ENCODE data around the gene SH2B3.

SH2B3 gene

DNA sequence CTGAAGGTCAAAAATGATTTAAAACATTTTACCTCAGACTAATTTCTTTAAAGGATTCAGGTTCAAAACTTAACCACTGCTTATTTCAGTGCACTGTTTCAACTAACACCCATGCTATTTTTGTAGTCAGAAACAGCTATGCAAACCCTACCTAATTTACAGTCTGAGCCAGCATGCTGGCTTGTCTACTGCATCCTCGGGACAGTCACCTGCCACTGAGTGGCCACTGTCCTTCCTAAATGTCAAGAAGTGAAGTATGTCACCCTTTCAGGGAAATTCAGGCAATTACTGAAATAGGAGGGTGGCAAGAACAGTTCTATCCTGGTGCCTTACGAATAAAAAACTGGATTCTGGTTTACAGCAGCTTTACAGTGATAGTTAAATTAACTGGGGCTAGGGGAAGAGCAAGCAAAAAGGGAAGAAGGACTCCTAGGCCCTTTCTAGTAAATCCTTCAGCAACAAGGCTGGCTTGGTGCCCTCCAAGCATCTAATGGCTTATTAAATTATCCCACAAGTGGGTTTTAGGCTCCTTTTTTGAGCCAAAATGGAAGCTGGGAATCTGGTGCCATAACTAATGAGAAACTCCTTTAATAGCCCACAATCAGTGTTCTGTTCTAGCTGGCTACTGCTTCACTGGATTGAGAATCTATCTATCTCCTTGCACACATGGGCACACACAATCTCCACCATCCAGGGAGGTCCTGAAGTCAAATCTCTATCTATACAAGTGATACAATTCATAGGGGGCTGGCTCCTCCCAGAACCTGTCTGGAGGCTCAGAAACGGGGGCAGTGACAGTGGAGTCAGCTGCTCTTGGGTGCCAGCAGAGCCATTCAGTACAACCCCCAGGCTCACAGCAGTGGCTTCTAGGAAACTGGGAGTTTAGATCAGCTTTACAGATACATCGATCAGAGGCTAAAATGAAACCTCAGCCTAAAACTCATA is 43.4 kb downstream of the SH2B3 start:
- no peak overlapping the region for H3K9ac ChIP-seq
- no peak overlapping the region for H3K4me3 ChIP-seq (IDR thresholded peaks at IDR 0.05; ENCODE audit: insufficient read depth, low read depth, low read length)
- 0 out of 2 replicates have a peak, but pooled peaks cover 3% of the 10 kb centered on the region for H4K20me1 ChIP-seq (ENCODE audit: insufficient read depth)
- no peak overlapping the region for H2AFZ ChIP-seq (ENCODE audit: low read depth)
- peaks cover 42% of the 10 kb centered on the region for H3K4me1 ChIP-seq (ENCODE audit: low read depth, poor library complexity, severe bottlenecking)
- no peaks in the 10 kb centered on the region for H3K36me3 ChIP-seq (ENCODE audit: insufficient read depth)
- TF ChIP-seq, protein P1, sequence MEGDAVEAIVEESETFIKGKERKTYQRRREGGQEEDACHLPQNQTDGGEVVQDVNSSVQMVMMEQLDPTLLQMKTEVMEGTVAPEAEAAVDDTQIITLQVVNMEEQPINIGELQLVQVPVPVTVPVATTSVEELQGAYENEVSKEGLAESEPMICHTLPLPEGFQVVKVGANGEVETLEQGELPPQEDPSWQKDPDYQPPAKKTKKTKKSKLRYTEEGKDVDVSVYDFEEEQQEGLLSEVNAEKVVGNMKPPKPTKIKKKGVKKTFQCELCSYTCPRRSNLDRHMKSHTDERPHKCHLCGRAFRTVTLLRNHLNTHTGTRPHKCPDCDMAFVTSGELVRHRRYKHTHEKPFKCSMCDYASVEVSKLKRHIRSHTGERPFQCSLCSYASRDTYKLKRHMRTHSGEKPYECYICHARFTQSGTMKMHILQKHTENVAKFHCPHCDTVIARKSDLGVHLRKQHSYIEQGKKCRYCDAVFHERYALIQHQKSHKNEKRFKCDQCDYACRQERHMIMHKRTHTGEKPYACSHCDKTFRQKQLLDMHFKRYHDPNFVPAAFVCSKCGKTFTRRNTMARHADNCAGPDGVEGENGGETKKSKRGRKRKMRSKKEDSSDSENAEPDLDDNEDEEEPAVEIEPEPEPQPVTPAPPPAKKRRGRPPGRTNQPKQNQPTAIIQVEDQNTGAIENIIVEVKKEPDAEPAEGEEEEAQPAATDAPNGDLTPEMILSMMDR (conservative IDR thresholded peaks at IDR 0.05; ENCODE audit: low read depth, low read length), result no peak
- H3K79me2 ChIP-seq (ENCODE audit: insufficient read depth, low read depth), result no peaks in the 10 kb centered on the region
- H3K27ac ChIP-seq, result no peak overlapping the region
- no peaks in the 10 kb centered on the region for H3K27me3 ChIP-seq (ENCODE audit: insufficient read depth, low read depth)
- H3K4me2 ChIP-seq, result no peak overlapping the region

DNA sequence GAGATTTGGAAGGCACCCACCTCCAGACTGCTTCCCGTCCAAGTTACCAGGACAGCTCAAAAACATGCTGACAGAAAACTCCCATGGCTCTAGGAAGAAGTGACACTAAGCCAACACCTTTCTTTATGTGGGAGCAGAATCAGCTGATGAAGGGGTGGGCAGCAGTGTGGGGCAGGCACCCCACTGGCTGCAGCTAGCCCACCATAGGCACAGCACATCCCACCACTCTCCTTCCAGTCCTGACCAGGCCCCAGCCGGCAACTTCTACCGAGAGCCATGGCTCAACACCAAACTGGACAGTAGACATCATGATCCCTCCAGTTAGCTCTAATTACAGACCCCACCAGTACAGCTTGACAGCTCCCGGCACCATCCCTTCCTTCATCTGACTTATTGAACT is 45.0 kb downstream of the SH2B3 start:
- H3K36me3 ChIP-seq (ENCODE audit: insufficient read depth), result no peaks in the 10 kb centered on the region
- TF ChIP-seq, protein P1 (conservative IDR thresholded peaks at IDR 0.05; ENCODE audit: low read depth, low read length), result no peak
- H4K20me1 ChIP-seq (ENCODE audit: insufficient read depth), result 0 out of 2 replicates have a peak, but pooled peaks cover 3% of the 10 kb centered on the region
- H3K4me3 ChIP-seq (IDR thresholded peaks at IDR 0.05; ENCODE audit: insufficient read depth, low read depth, low read length), result no peak overlapping the region
- H3K79me2 ChIP-seq (ENCODE audit: insufficient read depth, low read depth), result no peaks in the 10 kb centered on the region
- H3K27me3 ChIP-seq (ENCODE audit: insufficient read depth, low read depth), result no peaks in the 10 kb centered on the region
- H3K27ac ChIP-seq, result no peak overlapping the region
- no peak overlapping the region for H3K9ac ChIP-seq
- no peak overlapping the region for H2AFZ ChIP-seq (ENCODE audit: low read depth)
- no peak overlapping the region for H3K4me2 ChIP-seq
- peaks cover 29% of the 10 kb centered on the region for H3K4me1 ChIP-seq (ENCODE audit: low read depth, poor library complexity, severe bottlenecking)

DNA sequence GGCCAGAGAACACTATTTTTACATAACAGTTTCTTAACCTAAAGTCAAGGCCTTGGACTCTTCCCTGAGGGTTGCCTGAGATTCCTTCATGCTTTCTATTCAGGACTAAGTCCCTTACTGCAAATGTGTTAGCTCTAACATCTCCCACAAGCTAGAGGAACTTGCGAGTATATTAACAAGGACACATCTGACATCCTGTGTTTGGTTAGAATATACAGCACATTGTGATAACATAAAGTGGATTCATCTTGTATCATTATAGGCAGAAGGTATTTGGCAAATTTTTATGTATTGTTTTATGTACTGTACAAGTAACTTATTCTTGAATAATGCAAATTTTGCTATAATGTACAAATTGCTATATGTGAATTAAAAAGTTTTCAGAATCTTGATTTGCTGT is 45.5 kb downstream of the SH2B3 start:
- no peak overlapping the region for H2AFZ ChIP-seq (ENCODE audit: low read depth)
- no peak overlapping the region for H3K4me2 ChIP-seq
- no peak overlapping the region for H3K27ac ChIP-seq
- H3K27me3 ChIP-seq (ENCODE audit: insufficient read depth, low read depth), result no peaks in the 10 kb centered on the region
- no peaks in the 10 kb centered on the region for H3K36me3 ChIP-seq (ENCODE audit: insufficient read depth)
- peaks cover 23% of the 10 kb centered on the region for H3K4me1 ChIP-seq (ENCODE audit: low read depth, poor library complexity, severe bottlenecking)
- no peaks in the 10 kb centered on the region for H3K79me2 ChIP-seq (ENCODE audit: insufficient read depth, low read depth)
- no peak overlapping the region for H3K9ac ChIP-seq
- TF ChIP-seq, protein P1 (conservative IDR thresholded peaks at IDR 0.05; ENCODE audit: low read depth, low read length), result no peak
- H3K4me3 ChIP-seq (IDR thresholded peaks at IDR 0.05; ENCODE audit: insufficient read depth, low read depth, low read length), result no peak overlapping the region
- 0 out of 2 replicates have a peak, but pooled peaks cover 3% of the 10 kb centered on the region for H4K20me1 ChIP-seq (ENCODE audit: insufficient read depth)

DNA sequence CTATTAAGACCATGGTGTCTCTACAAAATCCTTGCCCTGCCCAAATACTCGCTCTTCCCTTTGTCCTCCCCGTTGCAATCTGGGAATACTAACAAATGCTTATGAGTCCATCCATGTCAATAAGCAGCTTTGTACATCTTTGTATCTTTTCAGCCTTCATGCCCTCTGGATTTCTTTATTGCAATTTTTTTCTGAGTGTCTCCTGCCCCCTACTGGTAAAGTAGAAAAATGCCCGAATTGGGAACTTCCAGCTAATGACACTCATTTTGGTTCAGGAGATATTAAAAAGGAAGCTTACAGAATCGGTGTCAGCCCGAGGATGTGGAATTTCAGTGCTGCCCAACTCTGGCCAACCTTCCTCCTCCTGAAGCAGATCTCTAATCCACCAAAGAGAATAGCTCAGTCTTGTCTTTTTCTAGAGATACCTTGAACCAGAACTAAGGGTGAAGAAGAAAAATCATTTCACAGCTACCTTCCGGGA is 46.0 kb downstream of the SH2B3 start:
- H3K36me3 ChIP-seq (ENCODE audit: insufficient read depth), result no peaks in the 10 kb centered on the region
- H3K4me1 ChIP-seq (ENCODE audit: low read depth, poor library complexity, severe bottlenecking), result peaks cover 18% of the 10 kb centered on the region
- no peak overlapping the region for H3K9ac ChIP-seq
- H3K27ac ChIP-seq, result no peak overlapping the region
- no peak overlapping the region for H3K4me2 ChIP-seq
- no peaks in the 10 kb centered on the region for H3K79me2 ChIP-seq (ENCODE audit: insufficient read depth, low read depth)
- TF ChIP-seq, protein P1 (conservative IDR thresholded peaks at IDR 0.05; ENCODE audit: low read depth, low read length), result peak; percentile 90
- H4K20me1 ChIP-seq (ENCODE audit: insufficient read depth), result 0 out of 2 replicates have a peak, but pooled peaks cover 3% of the 10 kb centered on the region
- no peak overlapping the region for H2AFZ ChIP-seq (ENCODE audit: low read depth)
- H3K27me3 ChIP-seq (ENCODE audit: insufficient read depth, low read depth), result no peaks in the 10 kb centered on the region
- H3K4me3 ChIP-seq (IDR thresholded peaks at IDR 0.05; ENCODE audit: insufficient read depth, low read depth, low read length), result no peak overlapping the region

All from KMS-11 (cell line).